H1 (cell line): Measurements from ENCODE around the gene LCN10. TPM values are rescaled to one million over a fixed set of nuclear protein-coding genes. Genes with fewer than 3 reads are reported as not detected.
A peak's percentile ranks its signal among the peaks of the same experiment; 100 is the strongest.

Experiments
- CTCF ChIA-PET: fragments of 300-600 bp; sonication (Branson Sonifier 250); formaldehyde crosslinking; loops from one replicate; lab custom pipeline; 2021; ENCODE audit not compliant: partially characterized antibody; lab: Charles Lee
- POLR2A ChIA-PET: fragments of 300-600 bp; sonication (Branson Sonifier 250); formaldehyde crosslinking; loops from one replicate; lab custom pipeline; 2021; ENCODE audit warnings: inconsistent platforms; ENCODE audit not compliant: partially characterized antibody; lab: Charles Lee
- DNase-seq, 2 experiments: peaks; one replicate each; pipeline versions ENCODE4 v3.0.0 to v3.0.0-alpha.2; 2010 to 2022; ENCODE audit warnings: low spot score in 2 of 2, low read depth in 1 of 2, mixed read lengths in 1 of 2
- FAIRE-seq: peaks from 2 replicates; lab custom pipeline; 2011; peaks lifted over from hg19 to GRCh38; lab: Jason Lieb, UNC
- H2AFZ ChIP-seq: 2 replicates; pipeline ENCODE4 v1.8.1; 2012; ENCODE audit warnings: low read length, inconsistent platforms
- H2AK5ac ChIP-seq: 2 replicates; pipeline ENCODE4 v1.6.1; 2013; ENCODE audit warnings: low read depth, low read length
- H2BK120ac ChIP-seq: replicated peaks from 2 replicates; pipeline ENCODE3; 2013; ENCODE audit warnings: low read depth, low read length, inconsistent platforms
- H2BK12ac ChIP-seq: 2 replicates; pipeline ENCODE4 v1.6.1; 2013; ENCODE audit warnings: low read depth, low read length
- H2BK15ac ChIP-seq: 2 replicates; pipeline ENCODE4 v1.6.1; 2013; ENCODE audit warnings: low read length
- H2BK20ac ChIP-seq: 2 replicates; pipeline ENCODE4 v1.6.1; 2013; ENCODE audit warnings: low read length
- H2BK5ac ChIP-seq: 2 replicates; pipeline ENCODE4 v1.6.1; 2013; ENCODE audit warnings: low read depth, low read length
- H3K14ac ChIP-seq: 2 replicates; pipeline ENCODE4 v1.6.1; 2013; ENCODE audit warnings: inconsistent platforms; ENCODE audit not compliant: insufficient read length
- H3K18ac ChIP-seq: 2 replicates; pipeline ENCODE4 v1.6.1; 2013; ENCODE audit warnings: low read length; ENCODE audit errors: extremely low read depth
- H3K23ac ChIP-seq: 2 replicates; pipeline ENCODE4 v1.6.1; 2013; ENCODE audit warnings: inconsistent platforms; ENCODE audit not compliant: insufficient read length
- H3K23me2 ChIP-seq: 2 replicates; pipeline ENCODE4 v1.6.1; 2013; ENCODE audit warnings: low read depth, low read length
- H3K27ac ChIP-seq: 2 replicates; pipeline ENCODE4 v1.6.1; 2011; ENCODE audit warnings: low read depth, low read length, inconsistent platforms
- H3K27me3 ChIP-seq, 4 experiments: replicated peaks in 1 of 4; 1 replicate in 1 of 4; 2 replicates in 3 of 4; pipeline versions ENCODE4 v1.6.1 to v1.8.1; 2011 to 2013; ENCODE audit warnings: low read length in 3 of 4, mild to moderate bottlenecking in 3 of 4, inconsistent platforms in 2 of 4, mixed read lengths in 2 of 4, moderate library complexity in 1 of 4; ENCODE audit not compliant: control insufficient read depth in 3 of 4, insufficient read depth in 3 of 4; ENCODE audit errors: extremely low read depth in 1 of 4
- H3K36me3 ChIP-seq, 4 experiments: 2 replicates each; pipeline versions ENCODE4 v1.6.1 to v1.8.1; 2011 to 2013; ENCODE audit warnings: mild to moderate bottlenecking in 4 of 4, low read length in 3 of 4, moderate library complexity in 2 of 4, control low read depth in 1 of 4, inconsistent platforms in 1 of 4; ENCODE audit not compliant: insufficient read depth in 4 of 4, control insufficient read depth in 2 of 4
- H3K4ac ChIP-seq: replicated peaks from 2 replicates; pipeline ENCODE3; 2013; ENCODE audit warnings: low read length, low read depth, mixed read lengths, inconsistent platforms; ENCODE audit not compliant: insufficient read length
- H3K4me1 ChIP-seq, 4 experiments: replicated peaks in 1 of 4; 1 replicate in 1 of 4; 2 replicates in 3 of 4; pipeline versions ENCODE4 v1.6.1 to v1.8.1; 2011 to 2013; ENCODE audit warnings: low read length in 3 of 4, inconsistent platforms in 2 of 4, mixed read lengths in 1 of 4; ENCODE audit not compliant: insufficient read depth in 4 of 4, control insufficient read depth in 3 of 4
- H3K4me2 ChIP-seq, 2 experiments: 2 replicates each; pipeline versions ENCODE4 v1.6.1 to v1.8.1; 2011 to 2013; ENCODE audit warnings: low read depth in 2 of 2, low read length in 2 of 2, control low read depth in 1 of 2, inconsistent platforms in 1 of 2, mild to moderate bottlenecking in 1 of 2; ENCODE audit not compliant: insufficient read depth in 1 of 2
- H3K4me3 ChIP-seq, 4 experiments: fragments of 200-600, 300-600 bp in 1 of 4; sonication (generic), shearing (Covaris generic), sonication (Bioruptor Twin) in 1 of 4; 2 replicates each; pipeline versions ENCODE4 v1.5.1 to v1.8.1; 2011 to 2016; ENCODE audit warnings: low read length in 4 of 4, low read depth in 3 of 4, control low read depth in 2 of 4, inconsistent platforms in 2 of 4, mild to moderate bottlenecking in 2 of 4, mixed read lengths in 1 of 4, moderate library complexity in 1 of 4; ENCODE audit not compliant: insufficient read depth in 2 of 4; ENCODE audit errors: extremely low read depth in 1 of 4
- H3K56ac ChIP-seq: replicated peaks from 2 replicates; pipeline ENCODE3; 2013; ENCODE audit warnings: low read depth, mild to moderate bottlenecking, mixed read lengths, low read length, inconsistent platforms; ENCODE audit not compliant: insufficient read length
- H3K79me1 ChIP-seq: 2 replicates; pipeline ENCODE4 v1.6.1; 2013; ENCODE audit warnings: low read depth, low read length, control low read depth
- H3K79me2 ChIP-seq, 2 experiments: 2 replicates each; pipeline versions ENCODE4 v1.6.1 to v1.8.1; 2012 to 2013; ENCODE audit warnings: low read length in 2 of 2, mild to moderate bottlenecking in 2 of 2, inconsistent platforms in 1 of 2; ENCODE audit not compliant: insufficient read depth in 2 of 2, control insufficient read depth in 1 of 2
- H3K9ac ChIP-seq, 4 experiments: replicated peaks in 1 of 4; 1 replicate in 1 of 4; 2 replicates in 3 of 4; pipeline versions ENCODE4 v1.6.1 to v1.8.1; 2011 to 2013; ENCODE audit warnings: low read depth in 3 of 4, low read length in 3 of 4, control low read depth in 2 of 4, mild to moderate bottlenecking in 2 of 4, moderate library complexity in 2 of 4, inconsistent platforms in 1 of 4; ENCODE audit errors: extremely low read depth in 1 of 4
- H3K9me3 ChIP-seq, 2 experiments: 2 replicates each; pipeline versions ENCODE4 v1.6.1 to v1.8.1; 2012 to 2013; ENCODE audit warnings: mild to moderate bottlenecking in 2 of 2, moderate library complexity in 2 of 2, control low read depth in 1 of 2, inconsistent platforms in 1 of 2, low read depth in 1 of 2, low read length in 1 of 2, mixed read lengths in 1 of 2; ENCODE audit not compliant: insufficient read depth in 2 of 2
- H4K20me1 ChIP-seq, 2 experiments: replicated peaks in 1 of 2; 2 replicates each; pipeline versions ENCODE3 to v1.8.1; 2011 to 2013; ENCODE audit warnings: inconsistent platforms in 2 of 2, low read length in 2 of 2, mild to moderate bottlenecking in 1 of 2; ENCODE audit not compliant: insufficient read depth in 2 of 2, control insufficient read depth in 1 of 2
- H4K5ac ChIP-seq: 2 replicates; pipeline ENCODE4 v1.6.1; 2013; ENCODE audit warnings: low read length, low read depth, mixed read lengths, inconsistent platforms; ENCODE audit not compliant: insufficient read length
- H4K8ac ChIP-seq: 2 replicates; pipeline ENCODE4 v1.8.0; 2013; ENCODE audit warnings: mild to moderate bottlenecking, moderate library complexity, low read length, inconsistent platforms; ENCODE audit not compliant: insufficient read depth; ENCODE audit errors: extremely low read depth
- H4K91ac ChIP-seq: replicated peaks from 2 replicates; pipeline ENCODE3; 2013; ENCODE audit warnings: low read length, mixed read lengths, inconsistent platforms; ENCODE audit not compliant: insufficient read length
- BACH1 ChIP-seq: IDR thresholded peaks from 2 replicates; pipeline ENCODE4 v1.6.1; 2012; ENCODE audit warnings: low read length, improper control_type of control experiment
- WGBS, 2 experiments: shearing (Covaris generic) in 1 of 2; methylation state at CpG; one replicate each; pipeline versions ENCODE4 v1.1.6 to v1.1.7; 2013 to 2015; ENCODE audit warnings: low lambda C conversion rate in 2 of 2, mixed read lengths in 2 of 2, inconsistent platforms in 1 of 2, low coverage in 1 of 2, missing lambda C conversion rate in 1 of 2; ENCODE audit not compliant: insufficient replicate concordance in 2 of 2, insufficient coverage in 1 of 2, insufficient read length in 1 of 2; ENCODE audit errors: extremely low coverage in 1 of 2, missing lambda C conversion rate in 1 of 2; 5-methylcytosine and 5-hydroxymethylcytosine counted together
- polyA plus RNA-seq, 7 experiments: library from polyadenylated mRNA; depleted of rRNA in 3 of 7; stranded (reverse) in 5 of 7; unstranded in 2 of 7; fragments of >200 nt in 5 of 7; fragments of 200-250 nt in 2 of 7; gene quantifications; 1 replicate in 5 of 7; 2 replicates in 1 of 7; 4 replicates in 1 of 7; pipeline versions ENCODE4 v1.2.1 to v1.2.3, GENCODE V29; 2011 to 2013; ENCODE audit warnings: missing spikeins in 2 of 7, mixed read lengths in 2 of 7
- total RNA-seq: library from RNA; stranded (reverse); fragmentation: NEBNext Ultra II Directional; extraction: Animal tissue kit (Norgen Biotek cat#: 25700); gene quantifications from 2 replicates; pipeline ENCODE4 v1.2.1, GENCODE V29; 2021

LCN10 gene
- total and polyA plus RNA-seq, 2 of the 8 experiments (the other 6 are each of a cell fraction or from before 2014, with no cell fraction given) = 2.6 to 2.8 TPM

DNA sequence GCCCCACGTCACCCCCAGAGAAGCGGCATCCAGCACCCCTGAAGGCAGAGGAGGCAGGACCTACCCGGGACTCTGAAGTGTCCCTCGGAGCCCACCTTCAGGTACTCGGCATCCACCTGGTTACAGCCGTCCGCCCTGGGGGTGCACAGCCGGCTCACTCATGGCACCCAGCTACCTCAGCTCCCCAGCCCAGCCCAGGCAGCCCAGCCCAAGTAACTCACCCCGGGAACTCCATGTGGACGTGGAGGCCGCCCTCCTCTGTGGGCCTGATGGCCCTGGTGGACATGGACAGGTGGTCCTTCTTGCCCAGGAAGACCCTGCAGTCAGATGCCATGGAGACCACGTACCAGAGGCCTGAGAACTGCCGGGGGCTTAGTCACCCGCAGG, 20.9 kb upstream of the LCN10 start:
- Histone ChIP-seq H3K4ac (no peak overlapping the region), H3K27me3 (no peaks in the 10 kb centered on the region; a peak in 2 of 7 replicates), H4K20me1 (no peaks in the 10 kb centered on the region), H4K91ac (no peak overlapping the region), H2BK5ac (no peak overlapping the region; the same call in 1 of the 2 replicates), H3K9me3 (no peaks in the 10 kb centered on the region), H3K4me3 (peak overlapping the region in 1 of 4 experiments; percentile 44; a peak in 2 of 8 replicates), H2AFZ (no peak overlapping the region), H3K18ac (no peak overlapping the region; the same call in 1 of the 2 replicates), H2AK5ac (no peak overlapping the region), H3K4me1 (peaks cover 0 to 13% (median 6%) of the 10 kb centered on the region in 4 experiments; a peak in 4 of 7 replicates), H3K23ac (no peak overlapping the region), H3K9ac (no peak overlapping the region), H3K27ac (no peak overlapping the region), H3K56ac (no peak overlapping the region), H3K23me2 (no peaks in the 10 kb centered on the region; the same call in 1 of the 2 replicates), H3K79me1 (no peaks in the 10 kb centered on the region), H2BK20ac (no peak overlapping the region), H4K5ac (no peak overlapping the region), H3K14ac (no peak overlapping the region), H4K8ac (no peak overlapping the region; the same call in 1 of the 2 replicates), H2BK12ac (peak overlapping the region; percentile 80; the same call in 1 of the 2 replicates), H3K79me2 (no peaks in the 10 kb centered on the region), H2BK15ac (peak overlapping the region; percentile 18; the same call in 1 of the 2 replicates), H2BK120ac (no peak overlapping the region), H3K4me2 (peak overlapping the region; percentile 65 to 69), H3K36me3 (no peaks in the 10 kb centered on the region)
- TF ChIP-seq BACH1 = no peak
- CTCF ChIA-PET = interaction anchor here (1.4 to 8.5 kb wide), 3 partner anchors 13 to 23 kb away, joined by 4 to 88 read pairs (median 8); no protein-coding TSS in a partner anchor
- WGBS, 2 experiments = 87% methylated on average over 12 of the region's 14 CpGs; no CpG with 5 or more reads in 1 of the 2 experiments
- POLR2A ChIA-PET = no interaction called here
- DNase-seq (peak in 1 of 2 experiments; percentile 49), FAIRE-seq (no peak)
